Mucosa of gallbladder (tissue), 1 donor: Measurements from ENCODE around the gene COBL. TPM values are rescaled to one million over a fixed set of nuclear protein-coding genes. Genes with fewer than 3 reads are reported as not detected.

Source experiments
- DNase-seq: peaks from one replicate; pipeline ENCODE4 v3.0.0-alpha.2; 2020; ENCODE audit warnings: low spot score
- total RNA-seq: library from RNA; stranded (reverse); gene quantifications from one replicate; pipeline ENCODE4 v1.2.1, GENCODE V29; 2021
- donor health status: DM: no; HTN: no; CAD: no.

COBL gene
- total RNA-seq, 1 donor from 2014 or later = 87.3 TPM

GRCh38 chr7:51023547-51023946 lies 293.1 kb downstream of the COBL start:
- DNase-seq = no peak

- no peak for DNase-seq
Observed at GRCh38 chr7:51022821-51023220, 293.8 kb downstream of the COBL start.

- no peak for DNase-seq
Observed at GRCh38 chr7:51021906-51022570, 294.6 kb downstream of the COBL start.

- no peak for DNase-seq
Observed at GRCh38 chr7:51020944-51021343, 295.7 kb downstream of the COBL start.

- no peak for DNase-seq
Observed at GRCh38 chr7:51019891-51020870, 296.4 kb downstream of the COBL start.

- DNase-seq = no peak
Observed at GRCh38 chr7:51019191-51019844, 297.3 kb downstream of the COBL start.

GRCh38 chr7:51017576-51018535 lies 298.8 kb downstream of the COBL start:
- DNase-seq = no peak

GRCh38 chr7:51016546-51016945 lies 300.1 kb downstream of the COBL start:
- no peak for DNase-seq

- DNase-seq = no peak
Observed at GRCh38 chr7:51015581-51015980, 301.0 kb downstream of the COBL start.

- no peak for DNase-seq
Observed at GRCh38 chr7:51014811-51015210, 301.8 kb downstream of the COBL start.

GRCh38 chr7:51013861-51014511 lies 302.6 kb downstream of the COBL start:
- DNase-seq = no peak

GRCh38 chr7:51013218-51013786 lies 303.3 kb downstream of the COBL start:
- DNase-seq = no peak

GRCh38 chr7:51012569-51013217 lies 303.9 kb downstream of the COBL start:
- DNase-seq = no peak

- DNase-seq = no peak
Observed at GRCh38 chr7:51011710-51012350, 304.8 kb downstream of the COBL start.

GRCh38 chr7:51010534-51010933 lies 306.1 kb downstream of the COBL start:
- DNase-seq = no peak

- no peak for DNase-seq
Observed at GRCh38 chr7:51009716-51010496, 306.7 kb downstream of the COBL start.

GRCh38 chr7:51007551-51008505 lies 308.8 kb downstream of the COBL start:
- DNase-seq = no peak
